ENCODE data around the gene FRMD5. TPM values are rescaled to one million over a fixed set of nuclear protein-coding genes. Genes with fewer than 3 reads are reported as not detected.

FRMD5 gene
- polyA plus RNA-seq, 3 donors, result not detected

DNA sequence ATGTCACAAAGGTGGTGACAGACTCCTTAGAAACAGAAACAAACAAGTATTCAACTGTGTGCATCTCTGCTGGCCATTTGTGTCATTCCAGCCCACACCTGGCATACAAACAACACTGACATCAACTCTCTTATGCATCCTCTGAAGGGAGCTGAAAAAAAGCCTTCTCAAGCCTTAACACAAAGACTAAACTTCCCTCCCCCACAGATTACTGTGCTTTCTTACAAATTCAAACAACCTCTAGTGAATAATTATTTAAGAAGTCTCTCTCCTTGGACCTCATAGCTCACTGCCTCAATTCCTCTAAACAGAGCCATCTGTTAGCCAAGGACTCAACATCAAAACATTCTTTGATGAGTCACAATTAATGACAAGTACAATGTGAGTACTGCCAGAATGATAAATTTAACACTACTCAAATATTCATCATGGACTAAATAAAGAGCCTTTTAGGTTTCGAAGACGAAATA lies 236.2 kb downstream of the FRMD5 start:
- Mint-ChIP-seq H3K4me1 (no peaks in the 10 kb centered on the region), H3K27ac (no peak overlapping the region), H3K9me3 (peaks cover 0 to 6% (median 0%) of the 10 kb centered on the region in 7 donors), H3K36me3 (no peaks in the 10 kb centered on the region), H3K27me3 (ENCODE audit: low read depth in 3 of 3) (peaks cover 3 to 22% (median 12%) of the 10 kb centered on the region in 3 donors), H3K4me3 (no peak overlapping the region)
- Histone ChIP-seq H2AFZ (ENCODE audit: insufficient read depth, low read depth, low read length, poor library complexity, severe bottlenecking) (no peak overlapping the region), H3K4me1 (ENCODE audit: control insufficient read depth in 1 of 2, insufficient read depth in 2 of 2, low read length in 2 of 2) (no peaks in the 10 kb centered on the region), H3K27ac (ENCODE audit: low read depth in 1 of 2, low read length in 2 of 2) (no peak overlapping the region), H3K36me3 (replicated peaks in 1 of 2; ENCODE audit: control insufficient read depth in 1 of 2, insufficient read depth in 2 of 2, low read length in 2 of 2) (no peaks in the 10 kb centered on the region), H3K9me3 (replicated peaks in 1 of 2; ENCODE audit: control insufficient read depth in 1 of 2, insufficient read depth in 1 of 2, low read length in 2 of 2) (no peaks in the 10 kb centered on the region), H3K79me2 (ENCODE audit: insufficient read depth, low read length) (no peaks in the 10 kb centered on the region), H3K4me2 (replicated peaks; ENCODE audit: extremely low read depth, low read length, poor library complexity, severe bottlenecking) (no peak overlapping the region), H3K27me3 (ENCODE audit: control insufficient read depth in 2 of 2, insufficient read depth in 2 of 2, low read length in 2 of 2) (peaks cover 0 to 2% of the 10 kb centered on the region in 2 donors), H3K4me3 (replicated peaks in 1 of 3; ENCODE audit: low read depth in 2 of 3, low read length in 3 of 3) (no peak overlapping the region), H3K9ac (ENCODE audit: insufficient read depth, low read length, poor library complexity, severe bottlenecking) (no peak overlapping the region), H4K20me1 (ENCODE audit: insufficient read depth, low read length) (no peaks in the 10 kb centered on the region)
- no peak for DNase-seq
- TF ChIP-seq, protein P1, sequence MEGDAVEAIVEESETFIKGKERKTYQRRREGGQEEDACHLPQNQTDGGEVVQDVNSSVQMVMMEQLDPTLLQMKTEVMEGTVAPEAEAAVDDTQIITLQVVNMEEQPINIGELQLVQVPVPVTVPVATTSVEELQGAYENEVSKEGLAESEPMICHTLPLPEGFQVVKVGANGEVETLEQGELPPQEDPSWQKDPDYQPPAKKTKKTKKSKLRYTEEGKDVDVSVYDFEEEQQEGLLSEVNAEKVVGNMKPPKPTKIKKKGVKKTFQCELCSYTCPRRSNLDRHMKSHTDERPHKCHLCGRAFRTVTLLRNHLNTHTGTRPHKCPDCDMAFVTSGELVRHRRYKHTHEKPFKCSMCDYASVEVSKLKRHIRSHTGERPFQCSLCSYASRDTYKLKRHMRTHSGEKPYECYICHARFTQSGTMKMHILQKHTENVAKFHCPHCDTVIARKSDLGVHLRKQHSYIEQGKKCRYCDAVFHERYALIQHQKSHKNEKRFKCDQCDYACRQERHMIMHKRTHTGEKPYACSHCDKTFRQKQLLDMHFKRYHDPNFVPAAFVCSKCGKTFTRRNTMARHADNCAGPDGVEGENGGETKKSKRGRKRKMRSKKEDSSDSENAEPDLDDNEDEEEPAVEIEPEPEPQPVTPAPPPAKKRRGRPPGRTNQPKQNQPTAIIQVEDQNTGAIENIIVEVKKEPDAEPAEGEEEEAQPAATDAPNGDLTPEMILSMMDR (IDR thresholded peaks at IDR 0.05), result no peak
- intact Hi-C loops (cut with micrococcal nuclease), result no loop called here
- no CpG with 5 or more reads among the region's 2 CpGs for WGBS (ENCODE audit: insufficient coverage)

DNA sequence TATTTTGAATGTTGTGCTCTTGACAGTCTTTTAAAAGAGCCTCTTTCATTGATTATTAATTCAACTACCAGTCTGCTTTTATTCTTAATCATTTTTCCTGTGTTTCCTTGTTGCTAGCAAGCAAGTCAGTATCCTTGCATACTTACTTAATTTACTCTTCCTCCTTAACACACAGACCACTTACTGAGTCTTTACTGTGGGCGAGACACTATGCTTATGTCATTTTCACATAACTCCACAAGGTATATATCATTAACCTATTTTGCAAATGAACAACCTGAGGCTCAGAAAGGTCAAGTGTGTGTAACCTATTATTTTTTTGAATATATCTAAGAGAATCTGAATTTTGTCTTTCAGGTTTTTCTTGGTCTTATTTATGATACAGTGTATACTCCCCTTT lies 237.3 kb downstream of the FRMD5 start:
- no peak overlapping the region for H3K9ac ChIP-seq (ENCODE audit: insufficient read depth, low read length, poor library complexity, severe bottlenecking)
- no peak overlapping the region for H2AFZ ChIP-seq (ENCODE audit: insufficient read depth, low read depth, low read length, poor library complexity, severe bottlenecking)
- no peak overlapping the region for H3K4me3 ChIP-seq (replicated peaks in 1 of 3; ENCODE audit: low read depth in 2 of 3, low read length in 3 of 3)
- TF ChIP-seq, protein P1 (IDR thresholded peaks at IDR 0.05), result no peak
- peaks cover 4 to 22% (median 12%) of the 10 kb centered on the region in 3 donors for H3K27me3 Mint-ChIP-seq (ENCODE audit: low read depth in 3 of 3)
- no peaks in the 10 kb centered on the region for H3K36me3 ChIP-seq (replicated peaks in 1 of 2; ENCODE audit: control insufficient read depth in 1 of 2, insufficient read depth in 2 of 2, low read length in 2 of 2)
- intact Hi-C loops (cut with micrococcal nuclease), result no loop called here
- no peaks in the 10 kb centered on the region for H3K4me1 Mint-ChIP-seq
- WGBS (ENCODE audit: insufficient coverage), result no CpG with 5 or more reads among the region's 1 CpG
- H3K4me1 ChIP-seq (ENCODE audit: control insufficient read depth in 1 of 2, insufficient read depth in 2 of 2, low read length in 2 of 2), result no peaks in the 10 kb centered on the region
- no peaks in the 10 kb centered on the region for H4K20me1 ChIP-seq (ENCODE audit: insufficient read depth, low read length)
- H3K79me2 ChIP-seq (ENCODE audit: insufficient read depth, low read length), result no peaks in the 10 kb centered on the region
- H3K27ac Mint-ChIP-seq, result no peak overlapping the region
- H3K36me3 Mint-ChIP-seq, result no peaks in the 10 kb centered on the region
- H3K27me3 ChIP-seq (ENCODE audit: control insufficient read depth in 2 of 2, insufficient read depth in 2 of 2, low read length in 2 of 2), result peaks cover 0 to 2% of the 10 kb centered on the region in 2 donors
- no peak for DNase-seq
- no peak overlapping the region for H3K27ac ChIP-seq (ENCODE audit: low read depth in 1 of 2, low read length in 2 of 2)
- H3K4me3 Mint-ChIP-seq, result no peak overlapping the region
- peaks cover 0 to 6% (median 0%) of the 10 kb centered on the region in 7 donors for H3K9me3 Mint-ChIP-seq
- no peaks in the 10 kb centered on the region for H3K9me3 ChIP-seq (replicated peaks in 1 of 2; ENCODE audit: control insufficient read depth in 1 of 2, insufficient read depth in 1 of 2, low read length in 2 of 2)
- H3K4me2 ChIP-seq (replicated peaks; ENCODE audit: extremely low read depth, low read length, poor library complexity, severe bottlenecking), result no peak overlapping the region
